SU-DHL-6 (cell line): ENCODE results near the gene MCTP1.

Experiments
- CTCF ChIP-seq: fragments of 200-600 bp; sonication (generic); IDR thresholded peaks from one replicate; pipeline ENCODE4 v1.5.1; 2017; ENCODE audit warnings: antibody characterized with exemption, mild to moderate bottlenecking, low read length, moderate library complexity; ENCODE audit not compliant: insufficient read depth, poor library complexity, severe bottlenecking
- EZH2phosphoT487 ChIP-seq: fragments of 200-600 bp; sonication (generic), shearing (Covaris generic); conservative IDR thresholded peaks from 2 replicates; pipeline ENCODE4 v1.6.1; 2018; ENCODE audit warnings: mild to moderate bottlenecking, antibody characterized with exemption, low read length, moderate library complexity, mixed read lengths

- TF ChIP-seq CTCF: no peak
- TF ChIP-seq EZH2phosphoT487: no peak
Observed at GRCh38 chr5:95048628-95049027, 236.3 kb downstream of the MCTP1 start.
